Measurements from ENCODE around the gene PHKG2. TPM values are rescaled to one million over a fixed set of nuclear protein-coding genes. Genes with fewer than 3 reads are reported as not detected.

The PHKG2 gene
- polyA plus RNA-seq, 1 donor (not counting 4 experiments of a cell fraction or from before 2014, with no cell fraction given) = 31.8 TPM

GRCh38 chr16:30762991-30763725, 14.9 kb downstream of the PHKG2 start:
- DNase-seq (ENCODE audit: low read depth, low spot score) (no peak), FAIRE-seq (peak; percentile 26)
- Histone ChIP-seq H4K20me1 (ENCODE audit: control insufficient read depth, extremely low read depth, insufficient read depth, low read length) (no peaks in the 10 kb centered on the region), H3K79me2 (ENCODE audit: control insufficient read depth, insufficient read depth, low read length) (peaks cover 25% of the 10 kb centered on the region), H3K4me2 (ENCODE audit: control insufficient read depth, extremely low read depth, insufficient read depth, low read depth, low read length) (peak overlapping the region; percentile 86), H3K9ac (ENCODE audit: control insufficient read depth, extremely low read depth, insufficient read depth, low read length) (peak overlapping the region; percentile 84), H3K27ac (ENCODE audit: control insufficient read depth, insufficient read depth, low read length) (peak overlapping the region; percentile 73), H3K4me3 (ENCODE audit: control insufficient read depth in 2 of 3, extremely low read depth in 1 of 3, insufficient read depth in 2 of 3, low read depth in 1 of 3, low read length in 3 of 3) (peak overlapping the region; percentile 75 to 89 (median 75)), H3K27me3 (ENCODE audit: control insufficient read depth, extremely low read depth, insufficient read depth, low read length) (no peaks in the 10 kb centered on the region), H2AFZ (ENCODE audit: control insufficient read depth, low read length) (no peak overlapping the region), H3K9me3 (ENCODE audit: control insufficient read depth, low read depth, low read length) (no peaks in the 10 kb centered on the region), H3K36me3 (ENCODE audit: control insufficient read depth in 2 of 2, extremely low read depth in 1 of 2, insufficient read depth in 2 of 2, low read length in 2 of 2) (peaks cover 29 to 32% of the 10 kb centered on the region in 2 experiments), H3K9me1 (ENCODE audit: control insufficient read depth, extremely low read depth, insufficient read depth, low read length) (no peaks in the 10 kb centered on the region), H3K4me1 (ENCODE audit: control insufficient read depth, extremely low read depth, insufficient read depth, low read length) (peaks cover 17% of the 10 kb centered on the region)
- TF ChIP-seq EZH2 (IDR thresholded peaks at IDR 0.05; ENCODE audit: low read length) (no peak), CTCF (optimal IDR thresholded peaks at IDR 0.05 in 1 of 3, IDR thresholded peaks at IDR 0.05 in 1 of 3, conservative IDR thresholded peaks at IDR 0.05 in 1 of 3; ENCODE audit: extremely low read depth in 1 of 3, insufficient read depth in 2 of 3, low read length in 3 of 3) (no peak)
- dilution Hi-C loops (cut with MboI; ENCODE audit: extremely low pct_ligation_motif_present, low sequenced_read_pairs) = no loop called here

- peaks cover 25% of the 10 kb centered on the region for H3K79me2 ChIP-seq (ENCODE audit: control insufficient read depth, insufficient read depth, low read length)
- H3K9me3 ChIP-seq (ENCODE audit: control insufficient read depth, low read depth, low read length) = no peaks in the 10 kb centered on the region
- no peaks in the 10 kb centered on the region for H3K27me3 ChIP-seq (ENCODE audit: control insufficient read depth, extremely low read depth, insufficient read depth, low read length)
- H3K27ac ChIP-seq (ENCODE audit: control insufficient read depth, insufficient read depth, low read length) = no peak overlapping the region
- H3K36me3 ChIP-seq (ENCODE audit: control insufficient read depth in 2 of 2, extremely low read depth in 1 of 2, insufficient read depth in 2 of 2, low read length in 2 of 2) = peaks cover 36 to 41% of the 10 kb centered on the region in 2 experiments
- H4K20me1 ChIP-seq (ENCODE audit: control insufficient read depth, extremely low read depth, insufficient read depth, low read length) = no peaks in the 10 kb centered on the region
- peaks cover 17% of the 10 kb centered on the region for H3K4me1 ChIP-seq (ENCODE audit: control insufficient read depth, extremely low read depth, insufficient read depth, low read length)
- H3K4me3 ChIP-seq (ENCODE audit: control insufficient read depth in 2 of 3, extremely low read depth in 1 of 3, insufficient read depth in 2 of 3, low read depth in 1 of 3, low read length in 3 of 3) = no peak overlapping the region
- FAIRE-seq (no peak), DNase-seq (ENCODE audit: low read depth, low spot score) (no peak)
- no peak for TF ChIP-seq CTCF (optimal IDR thresholded peaks at IDR 0.05 in 1 of 3, IDR thresholded peaks at IDR 0.05 in 1 of 3, conservative IDR thresholded peaks at IDR 0.05 in 1 of 3; ENCODE audit: extremely low read depth in 1 of 3, insufficient read depth in 2 of 3, low read length in 3 of 3)
- TF ChIP-seq EZH2 (IDR thresholded peaks at IDR 0.05; ENCODE audit: low read length) = no peak
- no peak overlapping the region for H2AFZ ChIP-seq (ENCODE audit: control insufficient read depth, low read length)
- no peaks in the 10 kb centered on the region for H3K9me1 ChIP-seq (ENCODE audit: control insufficient read depth, extremely low read depth, insufficient read depth, low read length)
- no peak overlapping the region for H3K9ac ChIP-seq (ENCODE audit: control insufficient read depth, extremely low read depth, insufficient read depth, low read length)
- H3K4me2 ChIP-seq (ENCODE audit: control insufficient read depth, extremely low read depth, insufficient read depth, low read depth, low read length) = no peak overlapping the region
- dilution Hi-C loops (cut with MboI; ENCODE audit: extremely low pct_ligation_motif_present, low sequenced_read_pairs) = no loop called here
Observed at GRCh38 chr16:30764086-30764485, 15.9 kb downstream of the PHKG2 start.

All from keratinocyte (primary cell).